Breast epithelium (tissue), 4 donors: ENCODE measurements around the gene PDIA6. TPM values are rescaled to one million over a fixed set of nuclear protein-coding genes. Genes with fewer than 3 reads are reported as not detected.

Source experiments
- DNase-seq, 2 donors: peaks; one replicate each; pipeline ENCODE4 v3.0.0-alpha.2; 2019; ENCODE audit warnings: low spot score in 2 of 2
- H3K27ac ChIP-seq, 2 donors: fragments of 200-600 bp; sonication (generic) in 1 of 2; one replicate each; pipeline ENCODE4 v1.5.1; 2016 to 2019; ENCODE audit warnings: mild to moderate bottlenecking in 1 of 2
- H3K27me3 ChIP-seq, 2 donors: fragments of 200-600 bp; sonication (generic) in 1 of 2; one replicate each; pipeline versions ENCODE4 v1.5.1 to v1.6.0; 2017 to 2019; ENCODE audit warnings: control low read depth in 1 of 2, mild to moderate bottlenecking in 1 of 2
- H3K36me3 ChIP-seq: fragments of 200-600 bp; one replicate; pipeline ENCODE4 v1.5.1; 2019
- H3K4me1 ChIP-seq, 2 donors: fragments of 200-600 bp; sonication (generic); one replicate each; pipeline ENCODE4 v1.5.1; 2016 to 2019; ENCODE audit warnings: control low read depth in 1 of 2
- H3K4me3 ChIP-seq, 3 donors: fragments of 200-600 bp; sonication (generic); 1 replicate in 2 of 3; 2 replicates in 1 of 3; pipeline ENCODE4 v1.5.1; 2016 to 2019; ENCODE audit warnings: mild to moderate bottlenecking in 3 of 3, moderate library complexity in 2 of 3
- H3K9me3 ChIP-seq, 2 donors: fragments of 200-600 bp; sonication (generic) in 1 of 2; one replicate each; pipeline ENCODE4 v1.5.1; 2016 to 2019; ENCODE audit warnings: control low read depth in 1 of 2
- CTCF ChIP-seq, 3 donors: fragments of 450-650 bp; IDR thresholded peaks; one replicate each; pipeline ENCODE4 v1.5.1; 2016 to 2017; ENCODE audit warnings: antibody characterized with exemption in 3 of 3, mild to moderate bottlenecking in 3 of 3, moderate library complexity in 3 of 3
- POLR2A ChIP-seq: fragments of 450-650 bp; IDR thresholded peaks from one replicate; pipeline ENCODE4 v1.6.1; 2016; ENCODE audit warnings: antibody characterized with exemption, mild to moderate bottlenecking, moderate library complexity
- POLR2AphosphoS5 ChIP-seq, 3 donors: sonication (generic); formaldehyde crosslinking; IDR thresholded peaks; one replicate each; pipeline ENCODE4 v1.6.1; 2017; ENCODE audit warnings: antibody characterized with exemption in 3 of 3
- intact Hi-C: fragments of 100-400 bp; cut with DNase I; formaldehyde crosslinking; loops from one replicate; pipeline ENCODE4 v1.15.1; 2023; ENCODE audit warnings: low total_unique reads
- total RNA-seq, 3 donors: library from RNA; depleted of rRNA; stranded (reverse); fragments of >200 nt; gene quantifications; one replicate each; pipeline ENCODE4 v1.1.0, GENCODE V29; 2016

The PDIA6 gene
- total RNA-seq, 3 donors from 2014 or later: 84.7 to 118 (median 108) TPM

GRCh38 chr2:10829299-10829698, 16.7 kb upstream of the PDIA6 start:
- peaks cover 0 to 26% of the 10 kb centered on the region in 2 donors for H3K27me3 ChIP-seq
- H3K9me3 ChIP-seq: no peaks in the 10 kb centered on the region
- intact Hi-C loops: loop anchor here (5.0 kb wide), 1 partner anchor 503 kb away; no protein-coding TSS in a partner anchor
- H3K4me3 ChIP-seq: no peak overlapping the region
- TF ChIP-seq CTCF (IDR thresholded peaks at IDR 0.05) (no peak), POLR2AphosphoS5 (IDR thresholded peaks at IDR 0.05) (no peak), POLR2A (no peak)
- no peaks in the 10 kb centered on the region for H3K36me3 ChIP-seq
- no peaks in the 10 kb centered on the region for H3K4me1 ChIP-seq
- no peak overlapping the region for H3K27ac ChIP-seq
- no peak for DNase-seq

- H3K4me1 ChIP-seq: no peaks in the 10 kb centered on the region
- no peaks in the 10 kb centered on the region for H3K9me3 ChIP-seq
- no peaks in the 10 kb centered on the region for H3K36me3 ChIP-seq
- H3K4me3 ChIP-seq: no peak overlapping the region
- DNase-seq: no peak
- peaks cover 0 to 26% of the 10 kb centered on the region in 2 donors for H3K27me3 ChIP-seq
- intact Hi-C loops: loop anchor here (5.0 kb wide), 1 partner anchor 504 kb away; no protein-coding TSS in a partner anchor
- TF ChIP-seq POLR2AphosphoS5 (IDR thresholded peaks at IDR 0.05): no peak
- TF ChIP-seq POLR2A: no peak
- no peak for TF ChIP-seq CTCF (IDR thresholded peaks at IDR 0.05)
- H3K27ac ChIP-seq: no peak overlapping the region
Observed at GRCh38 chr2:10828346-10828745, 15.8 kb upstream of the PDIA6 start.

GRCh38 chr2:10826625-10827024, 14.0 kb upstream of the PDIA6 start:
- TF ChIP-seq CTCF (IDR thresholded peaks at IDR 0.05) (no peak), POLR2AphosphoS5 (IDR thresholded peaks at IDR 0.05) (no peak), POLR2A (no peak)
- DNase-seq: no peak

GRCh38 chr2:10826026-10826425, 13.4 kb upstream of the PDIA6 start:
- Histone ChIP-seq H3K4me3 (no peak overlapping the region), H3K27ac (no peak overlapping the region), H3K4me1 (no peaks in the 10 kb centered on the region), H3K36me3 (no peaks in the 10 kb centered on the region), H3K9me3 (no peaks in the 10 kb centered on the region), H3K27me3 (peaks cover 0 to 22% of the 10 kb centered on the region in 2 donors)
- DNase-seq: no peak
- intact Hi-C loops: loop anchor here (5.0 kb wide), 1 partner anchor 506 kb away; no protein-coding TSS in a partner anchor
- TF ChIP-seq CTCF (IDR thresholded peaks at IDR 0.05): no peak
- no peak for TF ChIP-seq POLR2A
- TF ChIP-seq POLR2AphosphoS5 (IDR thresholded peaks at IDR 0.05): no peak

More at GRCh38 chr2:10826625-10827024, 14.0 kb upstream of the PDIA6 start:
- intact Hi-C loops: loop anchor here (5.0 kb wide), 1 partner anchor 506 kb away; no protein-coding TSS in a partner anchor
- no peaks in the 10 kb centered on the region for H3K4me1 ChIP-seq
- no peak overlapping the region for H3K4me3 ChIP-seq
- H3K36me3 ChIP-seq: no peaks in the 10 kb centered on the region
- H3K27ac ChIP-seq: no peak overlapping the region
- no peaks in the 10 kb centered on the region for H3K9me3 ChIP-seq
- peaks cover 0 to 26% of the 10 kb centered on the region in 2 donors for H3K27me3 ChIP-seq

- Histone ChIP-seq H3K4me1 (no peaks in the 10 kb centered on the region), H3K4me3 (no peak overlapping the region), H3K27me3 (peaks cover 0 to 9% of the 10 kb centered on the region in 2 donors), H3K27ac (no peak overlapping the region), H3K9me3 (no peaks in the 10 kb centered on the region), H3K36me3 (no peaks in the 10 kb centered on the region)
- TF ChIP-seq POLR2A (no peak), POLR2AphosphoS5 (IDR thresholded peaks at IDR 0.05) (no peak), CTCF (IDR thresholded peaks at IDR 0.05) (no peak)
- DNase-seq: no peak
- intact Hi-C loops: no loop called here
Observed at GRCh38 chr2:10824191-10824590, 11.6 kb upstream of the PDIA6 start.
